SH-SY5Y (cell line): ENCODE results near the gene CPNE5.

Experiments used
- GATA2 ChIP-seq: IDR thresholded peaks from 2 replicates; pipeline ENCODE4 v1.6.1; 2011; ENCODE audit warnings: mild to moderate bottlenecking, low read depth, low read length
- GATA3 ChIP-seq: IDR thresholded peaks from 2 replicates; pipeline ENCODE4 v1.6.1; 2011; ENCODE audit warnings: low read depth, mild to moderate bottlenecking, low read length, moderate library complexity

DNA sequence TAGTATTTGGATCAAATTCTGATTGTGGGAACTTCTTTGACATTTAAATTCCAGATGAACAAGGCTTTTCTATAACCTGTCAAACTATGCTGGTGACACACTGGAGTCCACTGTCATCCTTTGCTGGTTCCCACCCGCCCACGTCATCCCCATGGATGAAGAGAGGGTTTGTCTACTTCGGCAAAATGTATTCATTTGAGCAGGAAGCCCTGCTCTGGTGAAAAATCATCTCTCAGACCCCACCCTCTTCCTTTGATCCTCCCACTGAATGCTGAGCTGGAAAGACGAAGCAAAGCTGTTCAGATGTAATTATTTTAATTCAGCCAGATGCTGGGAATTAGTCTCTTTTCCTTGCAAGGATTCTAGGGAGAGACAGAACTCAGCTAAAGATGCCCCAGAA is 50.5 kb downstream of the CPNE5 start:
- TF ChIP-seq GATA2 (no peak), GATA3 (no peak)
